Measurements from ENCODE around the gene CFAP300. TPM values are rescaled to one million over a fixed set of nuclear protein-coding genes. Genes with fewer than 3 reads are reported as not detected.

Gene CFAP300
- total and polyA plus RNA-seq, 4 donors: 11.0 to 21.3 (median 14.3) TPM

DNA sequence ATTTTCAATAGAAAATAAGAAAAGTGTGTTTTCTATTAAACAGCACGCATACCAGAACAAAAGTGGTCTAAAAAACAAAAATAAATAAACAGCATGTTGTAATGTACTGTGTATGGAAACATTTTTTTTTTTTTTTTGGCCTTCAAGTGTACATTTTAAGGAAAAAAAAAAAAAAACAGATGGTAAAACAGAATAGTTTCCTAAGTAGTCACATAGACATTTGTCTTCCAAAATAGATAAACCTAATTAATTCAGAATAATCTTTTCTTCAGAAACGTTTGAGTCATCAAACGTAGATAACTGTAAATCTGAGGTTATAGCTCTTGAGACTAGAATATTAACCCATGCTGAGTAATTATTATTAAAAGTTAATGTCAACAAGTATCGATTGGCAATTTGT, 396 bp upstream of the CFAP300 start:
- no peaks in the 10 kb centered on the region for H3K36me3 ChIP-seq (ENCODE audit: control insufficient read depth in 4 of 4, insufficient read depth in 4 of 4, low read length in 4 of 4)
- H3K4me1 ChIP-seq (ENCODE audit: control insufficient read depth in 5 of 5, insufficient read depth in 5 of 5, low read length in 5 of 5): peaks cover 0 to 9% (median 0%) of the 10 kb centered on the region in 5 donors
- DNase-seq (peak in 2 of 3 donors; percentile 37 to 38), ATAC-seq (ENCODE audit: insufficient read depth, low FRiP score) (no peak)
- peak overlapping the region; percentile 37 for H3K4me3 ChIP-seq
- H3K27me3 ChIP-seq (ENCODE audit: control insufficient read depth in 3 of 3, insufficient read depth in 3 of 3, low read length in 2 of 3): no peaks in the 10 kb centered on the region
- 28 to 41% methylated on average over 4 of the region's 4 CpGs for WGBS, 2 donors
- H3K9ac ChIP-seq (ENCODE audit: insufficient read depth in 1 of 2, low read length in 2 of 2): peak overlapping the region; percentile 23 to 46
- TF ChIP-seq, protein P1, sequence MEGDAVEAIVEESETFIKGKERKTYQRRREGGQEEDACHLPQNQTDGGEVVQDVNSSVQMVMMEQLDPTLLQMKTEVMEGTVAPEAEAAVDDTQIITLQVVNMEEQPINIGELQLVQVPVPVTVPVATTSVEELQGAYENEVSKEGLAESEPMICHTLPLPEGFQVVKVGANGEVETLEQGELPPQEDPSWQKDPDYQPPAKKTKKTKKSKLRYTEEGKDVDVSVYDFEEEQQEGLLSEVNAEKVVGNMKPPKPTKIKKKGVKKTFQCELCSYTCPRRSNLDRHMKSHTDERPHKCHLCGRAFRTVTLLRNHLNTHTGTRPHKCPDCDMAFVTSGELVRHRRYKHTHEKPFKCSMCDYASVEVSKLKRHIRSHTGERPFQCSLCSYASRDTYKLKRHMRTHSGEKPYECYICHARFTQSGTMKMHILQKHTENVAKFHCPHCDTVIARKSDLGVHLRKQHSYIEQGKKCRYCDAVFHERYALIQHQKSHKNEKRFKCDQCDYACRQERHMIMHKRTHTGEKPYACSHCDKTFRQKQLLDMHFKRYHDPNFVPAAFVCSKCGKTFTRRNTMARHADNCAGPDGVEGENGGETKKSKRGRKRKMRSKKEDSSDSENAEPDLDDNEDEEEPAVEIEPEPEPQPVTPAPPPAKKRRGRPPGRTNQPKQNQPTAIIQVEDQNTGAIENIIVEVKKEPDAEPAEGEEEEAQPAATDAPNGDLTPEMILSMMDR (IDR thresholded peaks at IDR 0.05; ENCODE audit: control extremely low read depth, extremely low read depth): no peak
- H3K27ac ChIP-seq (ENCODE audit: low read depth in 1 of 2, low read length in 1 of 2): no peak overlapping the region
- H3K9me3 ChIP-seq (ENCODE audit: control insufficient read depth in 4 of 4, insufficient read depth in 3 of 4, low read length in 3 of 4): peaks cover 0 to 2% (median 0%) of the 10 kb centered on the region in 4 donors

DNA sequence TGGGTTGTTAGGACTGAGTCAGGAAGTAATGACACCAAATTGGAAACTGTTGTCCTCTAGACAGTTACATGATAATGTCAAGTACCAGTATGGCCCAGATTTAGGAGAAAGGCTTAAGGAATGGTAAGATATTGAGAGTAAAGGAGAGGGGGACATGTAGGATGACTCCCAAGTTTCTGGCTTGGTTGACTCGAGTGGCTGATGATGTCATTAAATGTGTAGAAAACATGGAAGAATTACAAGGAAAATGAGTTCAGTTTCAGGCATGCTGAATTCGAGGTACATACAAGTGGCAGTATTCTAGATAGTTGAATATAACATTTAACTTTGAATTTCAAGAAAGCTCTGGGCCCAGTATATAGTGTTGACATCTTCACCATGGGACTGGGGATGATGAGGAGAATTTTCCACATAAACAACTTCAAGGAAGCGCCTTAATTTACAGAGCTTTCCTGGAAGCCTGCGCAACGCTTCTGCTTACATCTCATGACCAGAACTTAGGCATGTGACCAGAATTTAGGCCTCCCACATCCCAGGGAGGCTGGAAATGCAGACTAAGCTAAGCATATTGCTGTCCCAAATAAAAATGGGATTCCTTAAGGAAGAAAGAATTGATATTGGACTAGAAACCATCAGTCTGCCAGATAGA, 3.8 kb downstream of the CFAP300 start:
- TF ChIP-seq, protein P1 (IDR thresholded peaks at IDR 0.05; ENCODE audit: control extremely low read depth, extremely low read depth): no peak
- H3K27ac ChIP-seq (ENCODE audit: low read depth in 1 of 2, low read length in 1 of 2): no peak overlapping the region
- 71 to 76% methylated on average over 5 of the region's 5 CpGs for WGBS, 2 donors
- DNase-seq (no peak), ATAC-seq (ENCODE audit: insufficient read depth, low FRiP score) (no peak)
- H3K9me3 ChIP-seq (ENCODE audit: control insufficient read depth in 4 of 4, insufficient read depth in 3 of 4, low read length in 3 of 4): peaks cover 0 to 2% (median 0%) of the 10 kb centered on the region in 4 donors
- H3K36me3 ChIP-seq (ENCODE audit: control insufficient read depth in 4 of 4, insufficient read depth in 4 of 4, low read length in 4 of 4): no peaks in the 10 kb centered on the region
- H3K27me3 ChIP-seq (ENCODE audit: control insufficient read depth in 3 of 3, insufficient read depth in 3 of 3, low read length in 2 of 3): no peaks in the 10 kb centered on the region
- peaks cover 0 to 9% (median 0%) of the 10 kb centered on the region in 5 donors for H3K4me1 ChIP-seq (ENCODE audit: control insufficient read depth in 5 of 5, insufficient read depth in 5 of 5, low read length in 5 of 5)
- H3K9ac ChIP-seq (ENCODE audit: insufficient read depth in 1 of 2, low read length in 2 of 2): no peak overlapping the region
- H3K4me3 ChIP-seq: no peak overlapping the region

DNA sequence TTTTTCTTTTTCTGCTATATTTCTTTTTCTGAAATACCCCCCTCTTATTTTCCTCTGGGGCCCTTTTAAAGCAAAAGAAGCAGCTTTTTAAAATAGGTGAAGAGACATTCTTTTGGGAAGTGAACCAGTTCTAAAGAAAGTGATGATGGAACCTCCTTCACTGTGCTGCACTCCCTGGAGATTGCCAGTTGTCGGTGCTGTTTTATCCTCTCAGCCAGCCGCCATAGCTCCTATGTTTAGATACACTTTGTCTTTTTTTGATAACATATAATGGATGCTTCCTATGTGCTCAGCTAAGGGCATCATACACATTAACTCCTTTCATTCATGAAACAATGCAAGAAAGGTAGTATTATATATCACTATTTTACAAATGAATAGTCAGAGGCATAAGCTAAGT, 14.0 kb downstream of the CFAP300 start:
- H3K27me3 ChIP-seq (ENCODE audit: control insufficient read depth in 3 of 3, insufficient read depth in 3 of 3, low read length in 2 of 3): no peaks in the 10 kb centered on the region
- ATAC-seq (ENCODE audit: insufficient read depth, low FRiP score): no peak
- TF ChIP-seq, protein P1 (IDR thresholded peaks at IDR 0.05; ENCODE audit: control extremely low read depth, extremely low read depth): no peak
- H3K36me3 ChIP-seq (ENCODE audit: control insufficient read depth in 4 of 4, insufficient read depth in 4 of 4, low read length in 4 of 4): no peaks in the 10 kb centered on the region
- H3K9ac ChIP-seq (ENCODE audit: insufficient read depth in 1 of 2, low read length in 2 of 2): no peak overlapping the region
- no peak overlapping the region for H3K27ac ChIP-seq (ENCODE audit: low read depth in 1 of 2, low read length in 1 of 2)
- no peak overlapping the region for H3K4me3 ChIP-seq
- peaks cover 0 to 2% (median 0%) of the 10 kb centered on the region in 5 donors for H3K4me1 ChIP-seq (ENCODE audit: control insufficient read depth in 5 of 5, insufficient read depth in 5 of 5, low read length in 5 of 5)
- 37 to 47% methylated on average over 2 of the region's 2 CpGs for WGBS, 2 donors
- DNase-seq: peak in 2 of 3 donors; percentile 38 to 40
- no peaks in the 10 kb centered on the region for H3K9me3 ChIP-seq (ENCODE audit: control insufficient read depth in 4 of 4, insufficient read depth in 3 of 4, low read length in 3 of 4)

Measured in lung (tissue), 12 donors.